GM19455 (cell line): Measurements from ENCODE around the gene SLC25A13.
"Not testable (repeated sequence)": the region's sequence is repeated elsewhere in the genome, so short reads cannot be mapped to it uniquely, and the experiment has no call there.

ENCODE experiments used
- ATAC-seq: cut with Tn5 transposase; IDR thresholded peaks from one replicate; pipeline ENCODE4 v1.9.1; 2021; ENCODE audit not compliant: unreplicated experiment

SLC25A13 gene

DNA sequence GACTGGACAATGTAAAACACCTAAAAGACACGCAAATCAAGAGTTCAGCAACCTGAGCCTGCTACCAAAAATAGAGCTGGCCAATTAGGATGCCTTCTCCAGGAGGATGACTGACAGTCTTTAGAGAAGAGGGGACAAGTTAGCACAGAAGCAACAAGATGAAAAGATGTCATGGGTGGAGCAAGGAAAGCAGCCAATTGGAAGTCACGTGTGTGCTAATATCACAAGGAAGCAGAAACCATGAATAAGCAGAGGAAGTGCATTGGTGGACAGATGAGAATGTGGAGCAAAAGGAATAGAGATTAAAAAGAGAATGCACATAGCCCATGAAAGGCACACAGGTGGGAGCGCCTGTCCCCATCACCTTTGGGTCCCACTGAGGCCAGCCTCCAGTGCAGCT, 148.1 kb downstream of the SLC25A13 start:
- no peak for ATAC-seq

DNA sequence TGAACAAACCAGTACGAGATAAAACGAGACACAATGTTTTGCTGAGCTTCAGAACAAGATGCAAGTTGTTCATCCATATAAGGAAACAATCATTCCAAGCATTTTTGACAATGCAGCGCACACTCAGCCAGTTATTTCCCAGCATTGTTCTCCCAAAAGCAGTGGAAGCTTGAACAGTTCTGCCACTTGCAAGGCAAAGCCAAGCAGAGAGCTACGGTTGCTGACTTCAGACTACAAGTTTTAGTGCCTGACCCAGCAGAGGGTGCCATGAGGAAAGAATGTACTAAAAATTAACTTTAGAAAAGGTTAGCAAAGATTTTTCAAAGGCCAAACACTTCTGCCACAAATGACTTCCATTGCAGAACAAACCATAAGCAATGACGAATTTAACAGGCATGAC, 152.5 kb downstream of the SLC25A13 start:
- no peak for ATAC-seq

DNA sequence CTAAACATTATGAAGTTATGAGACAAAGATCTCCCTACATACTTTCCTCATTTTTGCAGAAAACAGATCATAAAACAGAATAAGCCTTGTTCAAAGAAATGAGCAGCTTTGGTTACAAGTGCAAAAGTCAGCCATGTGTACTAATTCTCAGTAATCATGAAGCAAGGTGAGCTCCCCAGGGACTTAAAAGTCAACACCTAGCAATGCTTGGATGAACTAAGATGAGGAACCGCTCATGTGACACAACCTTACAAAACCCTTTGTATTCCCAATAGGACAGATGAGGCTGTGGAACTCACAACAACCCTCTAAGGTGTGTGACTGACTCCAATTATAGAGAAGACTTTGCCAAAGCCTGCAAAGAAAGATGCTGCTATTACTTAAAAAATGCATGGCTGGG, 154.5 kb downstream of the SLC25A13 start:
- no peak for ATAC-seq

DNA sequence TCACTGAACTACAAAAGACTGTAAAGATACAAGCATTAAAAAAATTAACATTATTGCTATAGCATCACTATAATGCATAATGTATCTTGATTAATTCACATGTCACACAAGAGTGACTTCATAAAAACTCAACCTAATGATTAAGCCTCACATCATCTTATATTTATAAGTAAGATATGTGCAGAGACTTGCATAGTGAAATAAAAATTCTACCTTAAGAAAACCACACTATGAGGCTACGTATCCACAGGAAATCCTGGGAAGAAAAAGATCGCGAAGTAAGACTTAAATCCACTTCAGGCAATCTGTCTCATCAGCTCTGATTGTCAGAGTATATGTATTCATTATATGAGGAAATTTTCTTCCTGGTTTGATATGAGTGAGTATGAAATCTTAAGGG, 160.0 kb downstream of the SLC25A13 start:
- no peak for ATAC-seq

DNA sequence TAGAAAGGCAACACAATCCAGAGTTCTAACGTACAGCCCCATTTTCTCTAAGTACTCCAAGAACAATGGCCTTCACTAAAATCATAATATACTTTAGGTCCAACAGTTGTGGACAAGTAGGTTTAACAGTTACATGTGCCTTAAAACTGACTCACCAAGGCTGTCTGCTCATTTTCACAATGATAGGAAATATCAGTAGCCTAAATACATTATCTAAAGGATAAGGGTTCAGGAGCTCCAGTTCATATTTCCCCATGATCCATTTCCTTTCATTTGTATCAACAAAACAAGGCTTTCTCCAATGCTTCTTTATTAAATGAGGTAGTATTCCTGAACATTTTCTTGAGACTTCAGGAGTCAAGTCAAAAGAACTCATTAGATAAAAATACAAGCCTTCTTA, 164.0 kb downstream of the SLC25A13 start:
- ATAC-seq, result no peak

DNA sequence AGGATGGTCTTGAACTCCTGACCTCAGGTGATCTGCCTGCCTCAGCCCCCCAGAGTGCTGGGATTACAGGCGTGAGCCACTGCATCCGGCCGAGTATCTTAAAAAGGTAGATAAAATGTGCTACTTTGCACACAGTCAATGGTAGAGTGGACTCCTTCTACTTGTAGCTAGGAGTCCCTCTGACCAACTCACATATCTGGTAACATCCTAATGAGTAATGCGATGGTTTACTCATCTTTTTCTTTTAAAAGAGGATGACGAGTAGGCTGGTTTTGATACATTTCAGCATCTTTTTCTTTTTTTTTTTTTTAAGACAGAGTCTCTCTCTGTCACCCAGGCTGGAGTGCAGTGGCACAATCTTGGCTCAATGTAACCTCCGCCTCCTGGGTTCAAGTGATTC, 167.4 kb downstream of the SLC25A13 start:
- ATAC-seq, result not testable (repeated sequence)

DNA sequence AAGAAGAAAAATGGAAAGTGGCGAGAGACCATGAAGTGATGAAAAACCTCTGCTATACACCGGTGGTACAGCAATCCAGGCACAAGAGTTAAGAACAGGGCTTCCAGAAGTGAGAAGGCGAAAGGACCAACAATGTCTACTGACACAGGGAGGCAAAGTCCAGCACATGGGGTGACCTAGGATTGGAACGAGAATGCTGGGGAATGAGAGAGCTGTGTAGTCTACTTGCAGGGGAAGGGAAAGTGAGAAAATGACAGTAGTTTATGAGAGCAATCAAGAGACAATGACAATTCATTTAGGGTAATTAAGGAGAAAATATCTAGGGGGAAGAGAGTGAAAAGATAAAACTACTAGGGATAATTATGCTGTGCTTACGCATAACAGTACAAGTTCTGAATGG, 169.2 kb downstream of the SLC25A13 start:
- ATAC-seq, result no peak

DNA sequence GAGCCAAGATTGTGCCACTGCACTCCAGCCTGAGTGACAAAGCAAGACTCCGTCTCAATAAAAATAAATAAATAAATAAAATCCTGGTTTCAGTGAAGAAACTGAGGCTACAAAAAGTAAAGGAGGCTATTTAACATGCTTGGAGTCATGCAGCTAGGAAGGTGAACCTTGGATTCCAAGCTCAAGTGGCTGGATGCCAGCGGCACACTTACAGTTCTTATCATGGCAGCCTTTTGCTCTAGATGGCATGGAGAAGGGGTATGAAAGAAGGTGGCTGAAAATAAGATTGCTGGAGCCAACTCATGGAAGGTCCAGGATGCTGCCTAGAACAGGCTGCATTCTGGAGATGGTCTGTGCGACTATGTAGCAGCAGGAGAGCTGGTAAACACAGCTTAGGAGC, 170.0 kb downstream of the SLC25A13 start:
- no peak for ATAC-seq

DNA sequence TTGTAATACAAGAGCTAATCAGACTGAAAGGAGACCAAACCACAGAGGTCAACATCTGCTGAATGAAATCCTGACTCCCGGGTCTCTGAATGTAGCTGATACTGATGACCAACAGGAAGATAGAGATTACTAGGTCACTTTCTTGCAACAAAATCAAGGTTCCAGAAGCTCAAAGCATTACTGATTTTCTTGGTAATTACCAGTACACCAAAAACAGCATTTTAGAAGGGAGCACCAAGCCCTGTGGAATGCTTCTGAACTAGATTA, 177.7 kb downstream of the SLC25A13 start:
- no peak for ATAC-seq

DNA sequence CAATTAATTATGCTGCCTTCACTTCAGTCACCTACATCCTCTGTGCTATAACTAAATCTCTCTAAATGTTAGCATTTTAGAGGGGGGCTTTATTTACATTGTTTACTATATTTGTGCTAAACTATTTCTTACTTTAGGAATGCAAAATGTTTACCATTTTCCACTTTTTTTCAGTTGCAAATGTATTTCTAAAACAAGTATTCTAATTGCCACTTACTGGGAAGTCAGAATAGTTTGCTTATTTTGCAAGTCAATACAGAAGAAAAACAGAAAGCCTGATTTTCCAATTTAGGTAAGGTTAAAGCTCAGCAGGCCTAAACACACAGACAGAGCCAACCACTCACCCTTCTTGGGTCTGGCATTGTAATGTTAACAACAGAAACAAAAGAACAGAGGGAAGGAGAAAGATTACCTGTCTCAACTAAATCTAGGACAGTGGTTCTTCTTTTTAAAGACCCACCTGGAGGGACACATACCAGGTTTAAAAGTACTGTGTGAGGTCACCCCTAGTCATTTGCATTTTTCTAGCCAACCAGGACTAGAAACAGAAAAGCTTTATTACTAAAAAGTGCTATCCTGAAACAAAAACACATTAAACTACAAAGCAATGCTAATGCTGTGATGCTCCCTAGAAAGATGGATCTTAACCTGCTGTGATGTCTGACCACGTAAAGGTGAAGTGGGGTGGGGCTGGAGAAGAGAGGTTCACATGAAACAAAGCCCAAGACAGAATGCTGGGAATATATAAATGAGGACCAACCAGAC, 178.2 kb downstream of the SLC25A13 start:
- no peak for ATAC-seq

DNA sequence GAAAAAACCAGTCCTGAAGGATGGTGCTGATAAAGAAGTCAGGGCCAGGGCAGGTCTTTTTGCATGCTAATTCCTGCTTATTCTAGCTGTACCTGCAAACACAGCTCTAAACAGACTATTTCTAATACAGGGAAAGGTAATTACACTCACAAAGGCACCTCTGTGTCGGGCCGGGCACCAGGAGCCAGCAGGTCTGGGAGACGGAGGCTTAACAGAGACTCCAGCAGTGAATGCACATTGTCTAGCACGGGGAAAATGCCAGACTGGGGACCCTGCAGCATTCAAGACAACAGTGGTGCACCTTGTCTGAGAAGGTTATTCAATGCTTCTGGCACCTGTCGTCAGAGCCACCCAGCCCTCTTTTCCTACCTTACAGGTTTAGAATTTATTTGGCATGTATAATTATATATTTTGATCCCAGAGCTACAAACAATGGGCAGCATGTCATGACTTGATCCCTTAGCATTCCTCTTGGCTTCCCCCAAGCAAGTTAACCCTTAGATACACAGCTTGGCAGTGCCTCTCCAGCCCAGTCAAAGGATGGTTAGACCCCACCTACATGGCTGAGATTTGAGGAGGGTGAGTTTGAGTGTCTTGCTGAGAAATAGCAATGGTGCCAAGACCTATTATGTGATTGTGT, 185.2 kb downstream of the SLC25A13 start:
- no peak for ATAC-seq

DNA sequence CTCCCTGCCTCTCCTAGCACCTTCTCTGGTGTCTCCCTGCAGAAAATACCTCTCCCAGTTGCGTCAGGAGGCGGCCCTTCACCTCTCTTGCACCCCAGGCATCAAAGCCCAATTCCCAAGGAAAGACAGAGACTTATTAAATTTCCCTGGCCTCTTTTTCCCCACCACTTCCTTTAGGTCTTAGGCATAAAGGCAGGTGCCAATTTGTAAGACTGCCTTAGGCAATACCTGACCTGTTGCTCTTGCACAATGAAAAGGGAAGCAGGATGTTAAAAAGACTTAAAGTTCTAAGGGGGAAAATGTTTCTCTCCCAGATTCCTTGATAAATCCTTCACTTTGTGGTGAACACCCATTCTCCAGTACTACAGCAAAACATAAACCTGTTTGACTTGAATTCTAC, 186.7 kb downstream of the SLC25A13 start:
- ATAC-seq, result no peak

DNA sequence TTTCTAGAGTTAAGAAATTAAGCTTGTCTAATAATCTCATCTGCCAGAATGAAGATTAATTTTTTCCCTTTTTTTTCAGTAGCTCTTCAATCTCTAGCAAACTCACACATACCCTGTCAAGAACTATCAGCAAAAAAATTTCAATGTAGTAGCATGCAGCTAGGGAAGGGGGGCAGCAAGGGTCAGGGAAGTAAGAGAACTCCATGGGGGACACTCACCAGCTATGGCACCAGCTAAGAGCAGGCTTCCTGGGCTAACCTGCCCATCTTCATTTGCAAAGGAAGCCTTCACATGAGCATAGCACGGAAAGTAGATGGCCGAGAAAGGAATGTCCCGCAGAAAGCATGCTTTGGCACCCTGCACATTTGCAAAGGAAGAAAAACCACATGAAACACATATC, 190.4 kb downstream of the SLC25A13 start:
- ATAC-seq, result no peak

DNA sequence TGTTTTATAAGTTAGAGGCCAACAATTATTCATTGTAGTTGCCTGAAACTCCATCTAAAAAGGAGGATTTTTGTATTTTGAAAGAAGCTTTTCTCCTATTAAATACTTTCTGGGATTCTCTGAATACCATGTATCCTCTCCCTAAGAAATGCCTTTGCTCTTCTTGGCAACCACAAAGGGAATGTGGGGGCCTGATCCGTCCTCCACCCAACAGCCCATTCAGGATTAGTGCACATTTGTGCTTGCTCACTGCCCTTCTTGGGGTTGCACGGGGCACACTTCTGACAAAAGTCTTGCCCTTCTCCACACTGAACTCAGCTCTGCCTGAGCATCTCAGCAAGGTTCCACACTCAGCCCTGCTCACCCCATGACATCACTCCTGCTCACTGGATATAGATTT, 194.2 kb downstream of the SLC25A13 start:
- no peak for ATAC-seq

DNA sequence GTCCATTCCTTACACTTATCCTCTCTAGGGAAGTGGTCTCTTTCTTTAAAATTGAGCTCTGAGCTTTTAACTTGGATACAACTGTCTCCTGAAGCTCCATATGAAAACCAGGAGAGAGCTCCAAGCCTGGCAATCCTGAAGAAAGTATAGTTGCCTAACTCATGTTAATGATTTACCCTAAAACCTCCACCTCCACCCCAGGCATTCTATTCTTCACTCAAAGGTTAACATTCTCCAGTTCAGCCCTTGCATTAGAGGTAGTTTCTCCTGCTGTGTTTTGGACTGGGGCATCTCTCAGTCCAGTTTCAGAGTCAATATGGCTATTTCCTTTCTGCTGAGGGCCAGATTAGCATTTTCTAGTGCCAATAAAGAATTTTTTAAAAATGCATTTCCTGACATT, 195.5 kb downstream of the SLC25A13 start:
- ATAC-seq, result no peak

DNA sequence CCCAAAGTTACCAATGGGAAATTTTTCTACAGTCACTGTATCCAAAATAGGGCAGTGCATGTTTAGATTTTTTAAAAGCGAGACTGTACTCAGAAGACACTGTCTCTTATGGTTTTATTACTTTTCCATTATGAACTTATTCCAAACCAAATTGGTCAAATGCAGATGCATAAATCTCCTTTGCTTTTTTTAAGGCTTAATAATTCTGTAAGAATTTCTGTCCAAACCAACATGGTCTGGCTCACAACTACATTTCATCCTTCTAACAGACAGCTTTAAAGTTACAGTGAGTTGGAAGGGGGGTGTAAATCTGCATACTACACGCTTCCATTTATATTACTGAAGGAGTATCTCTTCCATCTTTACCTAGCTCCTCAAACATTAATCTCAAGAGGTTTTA, 199.2 kb downstream of the SLC25A13 start:
- no peak for ATAC-seq

DNA sequence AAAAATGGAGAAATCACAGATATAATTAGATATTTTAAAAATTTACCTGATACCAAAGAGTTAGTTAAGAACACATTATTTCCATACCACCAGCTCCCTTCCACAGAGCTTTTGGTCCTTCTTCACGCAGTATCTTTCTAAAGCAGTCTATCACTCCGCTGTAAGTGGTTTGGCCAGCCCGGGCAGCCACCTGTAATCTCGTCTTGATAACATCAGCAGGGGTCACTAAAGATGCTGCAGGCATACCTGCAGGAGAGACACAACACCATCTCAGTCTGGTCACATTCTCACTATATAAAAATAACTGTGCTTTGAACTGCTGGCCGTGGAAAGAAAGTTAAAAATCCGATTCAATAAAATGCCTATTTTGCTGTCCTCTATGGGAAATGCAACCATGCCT, 200.1 kb downstream of the SLC25A13 start:
- no peak for ATAC-seq

DNA sequence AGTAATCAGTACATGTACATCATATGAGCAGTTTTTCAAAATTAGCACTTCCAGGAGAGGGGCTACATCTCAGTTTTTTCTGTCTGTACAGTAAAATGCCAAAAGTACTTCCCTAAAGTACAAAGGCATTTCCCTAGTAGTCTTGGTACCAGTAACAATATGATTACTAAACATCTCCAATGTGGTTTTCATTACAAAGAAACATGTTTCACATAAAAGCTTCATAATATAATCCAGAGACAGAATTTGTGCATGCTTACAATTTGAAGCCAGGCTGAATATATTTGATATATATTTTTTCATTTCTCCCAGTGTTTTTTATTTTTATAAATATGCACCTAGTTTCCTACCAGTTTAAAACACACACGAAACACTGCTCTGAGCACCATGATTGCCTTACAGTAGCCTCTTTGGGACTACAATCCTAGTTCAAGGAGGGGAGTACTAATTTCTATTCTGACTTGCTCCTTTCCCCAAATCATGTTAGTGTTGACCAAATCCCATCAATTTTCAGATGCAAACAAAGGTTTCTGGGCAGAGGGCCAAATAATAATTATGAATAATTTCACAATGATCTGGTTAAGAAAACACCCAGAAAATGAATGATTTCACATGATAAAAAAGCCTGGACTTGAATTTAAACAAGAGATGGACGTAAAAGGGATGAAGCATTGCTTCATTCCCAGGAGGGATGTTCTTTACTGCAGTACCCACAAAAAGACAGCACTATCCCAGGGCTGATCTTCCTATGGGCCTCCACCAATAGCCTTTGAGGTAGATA, 201.3 kb downstream of the SLC25A13 start:
- no peak for ATAC-seq

DNA sequence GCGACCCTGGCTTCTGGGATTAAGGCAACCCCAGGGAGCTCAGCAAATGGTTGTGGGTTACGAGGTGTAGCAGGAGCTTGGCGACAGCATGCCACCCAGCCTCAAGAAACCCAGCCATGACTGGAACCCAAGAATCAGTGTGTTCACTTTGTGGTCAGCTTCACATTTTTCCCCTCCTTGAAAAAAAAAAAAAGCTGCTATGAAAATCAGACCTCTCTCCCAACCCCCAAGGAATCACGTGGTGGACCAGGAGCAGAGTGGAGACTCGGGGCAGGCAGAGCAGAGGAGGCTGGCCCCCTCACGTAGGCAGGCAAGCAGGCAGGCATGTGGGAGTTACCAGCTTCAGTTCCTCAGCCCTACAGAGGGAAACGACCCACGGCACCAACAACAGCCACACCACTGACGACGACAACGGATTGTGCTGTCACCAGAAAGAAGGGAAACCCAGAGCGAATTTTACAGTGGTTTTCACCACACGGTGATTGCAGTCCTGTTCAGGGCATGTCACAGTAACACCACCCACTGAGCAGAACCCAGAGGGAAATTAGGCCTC, 203.4 kb downstream of the SLC25A13 start:
- ATAC-seq, result no peak

DNA sequence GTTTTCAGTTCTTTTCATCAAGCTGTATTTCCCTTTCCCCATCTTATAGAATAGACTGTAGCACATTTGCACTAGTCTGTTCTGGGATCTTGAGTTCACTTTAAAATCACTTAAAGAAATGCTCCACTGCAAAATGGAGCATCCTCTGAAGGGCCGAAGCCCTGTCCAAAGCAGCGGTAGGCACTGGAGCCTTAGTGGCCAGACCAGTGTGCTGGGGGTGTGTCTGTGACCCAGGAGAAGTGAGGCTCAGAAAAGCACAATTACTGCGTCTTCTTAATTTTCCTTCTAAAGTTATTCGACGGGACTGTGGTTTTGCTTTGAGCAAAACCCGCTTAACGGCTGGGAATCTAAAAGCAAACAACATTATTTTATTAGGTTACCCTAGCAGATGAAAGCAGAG, 205.7 kb downstream of the SLC25A13 start:
- ATAC-seq, result no peak

DNA sequence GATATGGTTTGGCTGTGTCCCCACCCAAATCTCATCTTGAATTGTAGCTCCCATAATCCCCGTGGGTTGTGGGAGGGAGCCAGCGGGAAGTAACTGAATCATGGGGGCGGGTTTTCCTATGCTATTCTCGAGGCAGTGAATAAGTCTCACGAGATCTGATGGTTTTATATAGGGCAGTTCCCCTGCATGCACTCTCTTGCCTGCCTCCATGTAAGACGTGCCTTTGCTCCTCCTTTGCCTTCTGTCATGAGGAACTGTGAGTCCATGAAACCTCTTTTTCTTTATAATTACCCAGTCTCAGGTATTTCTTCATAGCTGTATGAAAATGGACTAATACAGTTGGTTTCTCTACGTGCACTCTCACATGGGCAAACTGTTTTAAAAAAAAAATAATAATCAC, 207.7 kb downstream of the SLC25A13 start:
- ATAC-seq, result no peak

DNA sequence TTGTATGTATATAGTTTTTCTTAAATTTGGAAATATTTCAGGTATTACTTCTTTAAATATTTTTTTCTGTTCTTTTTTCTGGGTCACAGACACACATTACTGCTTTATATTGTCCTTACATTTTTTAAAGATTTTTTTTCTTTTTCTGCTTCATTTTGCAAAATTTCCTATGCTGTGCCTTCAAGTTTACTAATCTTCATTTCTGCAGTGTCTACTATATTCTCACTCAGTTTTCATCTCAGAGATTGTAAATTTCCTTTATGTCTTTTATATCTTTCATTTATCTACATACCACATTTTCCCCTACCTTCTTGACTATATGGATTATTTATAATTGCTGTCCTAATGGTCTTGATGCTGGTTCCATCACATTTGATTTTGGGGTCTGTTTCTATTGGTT, 210.5 kb downstream of the SLC25A13 start:
- no peak for ATAC-seq
